ENCODE measurements around the gene SFTPA1. TPM values are rescaled to one million over a fixed set of nuclear protein-coding genes. Genes with fewer than 3 reads are reported as not detected.
"Not testable (repeated sequence)": the region's sequence is repeated elsewhere in the genome, so short reads cannot be mapped to it uniquely, and the experiment has no call there.

The SFTPA1 gene
- not detected for total RNA-seq

- Histone ChIP-seq H3K4me1 (ENCODE audit: insufficient read depth, low read length) (no peaks in the 10 kb centered on the region), H3K27me3 (ENCODE audit: insufficient read depth, low read length) (no peaks in the 10 kb centered on the region), H3K9me3 (ENCODE audit: low read depth, low read length) (no peaks in the 10 kb centered on the region), H3K4me3 (ENCODE audit: low read length) (no peak within 1 kb of the TSS)
Observed at GRCh38 chr10:79610601-79611191, at the start of gene SFTPA1. TSS of gene SFTPA1 (plus strand) at chr10:79610939. CDS start at chr10:79611826, 887 bp downstream.

GRCh38 chr10:79561257-79561656 lies 49.5 kb upstream of the SFTPA1 start:
- Histone ChIP-seq H3K9me3 (ENCODE audit: low read depth, low read length) (no peaks in the 10 kb centered on the region), H3K4me3 (ENCODE audit: low read length) (no peak overlapping the region), H3K4me1 (ENCODE audit: insufficient read depth, low read length) (no peaks in the 10 kb centered on the region), H3K27me3 (ENCODE audit: insufficient read depth, low read length) (no peaks in the 10 kb centered on the region)

GRCh38 chr10:79562135-79562756 lies 48.5 kb upstream of the SFTPA1 start:
- H3K4me3 ChIP-seq (ENCODE audit: low read length): no peak overlapping the region
- no peaks in the 10 kb centered on the region for H3K9me3 ChIP-seq (ENCODE audit: low read depth, low read length)
- H3K4me1 ChIP-seq (ENCODE audit: insufficient read depth, low read length): no peaks in the 10 kb centered on the region
- no peaks in the 10 kb centered on the region for H3K27me3 ChIP-seq (ENCODE audit: insufficient read depth, low read length)

GRCh38 chr10:79563426-79563825 lies 47.3 kb upstream of the SFTPA1 start:
- Histone ChIP-seq H3K4me3 (ENCODE audit: low read length) (no peak overlapping the region), H3K9me3 (ENCODE audit: low read depth, low read length) (no peaks in the 10 kb centered on the region), H3K4me1 (ENCODE audit: insufficient read depth, low read length) (no peaks in the 10 kb centered on the region), H3K27me3 (ENCODE audit: insufficient read depth, low read length) (peaks cover 8% of the 10 kb centered on the region)

- not testable (repeated sequence) for H3K4me3 ChIP-seq (ENCODE audit: low read length); H3K4me1 ChIP-seq (ENCODE audit: insufficient read depth, low read length); H3K9me3 ChIP-seq (ENCODE audit: low read depth, low read length)
- H3K27me3 ChIP-seq (ENCODE audit: insufficient read depth, low read length): peaks cover 17% of the 10 kb centered on the region
Observed at GRCh38 chr10:79570624-79571023, 40.1 kb upstream of the SFTPA1 start.

GRCh38 chr10:79579361-79579760 lies 31.4 kb upstream of the SFTPA1 start:
- Histone ChIP-seq H3K9me3 (ENCODE audit: low read depth, low read length) (no peaks in the 10 kb centered on the region), H3K4me1 (ENCODE audit: insufficient read depth, low read length) (no peaks in the 10 kb centered on the region), H3K27me3 (ENCODE audit: insufficient read depth, low read length) (peaks cover 7% of the 10 kb centered on the region), H3K4me3 (ENCODE audit: low read length) (no peak overlapping the region)

GRCh38 chr10:79581044-79581443 lies 29.7 kb upstream of the SFTPA1 start:
- H3K9me3 ChIP-seq (ENCODE audit: low read depth, low read length): no peaks in the 10 kb centered on the region
- peaks cover 7% of the 10 kb centered on the region for H3K27me3 ChIP-seq (ENCODE audit: insufficient read depth, low read length)
- H3K4me3 ChIP-seq (ENCODE audit: low read length): no peak overlapping the region
- H3K4me1 ChIP-seq (ENCODE audit: insufficient read depth, low read length): no peaks in the 10 kb centered on the region

- H3K4me3 ChIP-seq (ENCODE audit: low read length): no peak overlapping the region
- H3K4me1 ChIP-seq (ENCODE audit: insufficient read depth, low read length): no peaks in the 10 kb centered on the region
- no peaks in the 10 kb centered on the region for H3K9me3 ChIP-seq (ENCODE audit: low read depth, low read length)
- H3K27me3 ChIP-seq (ENCODE audit: insufficient read depth, low read length): peaks cover 3% of the 10 kb centered on the region
Observed at GRCh38 chr10:79582096-79582495, 28.6 kb upstream of the SFTPA1 start.

- not testable (repeated sequence) for H3K4me3 ChIP-seq (ENCODE audit: low read length); H3K9me3 ChIP-seq (ENCODE audit: low read depth, low read length); H3K4me1 ChIP-seq (ENCODE audit: insufficient read depth, low read length); H3K27me3 ChIP-seq (ENCODE audit: insufficient read depth, low read length)
Observed at GRCh38 chr10:79582954-79583353, 27.8 kb upstream of the SFTPA1 start.

- Histone ChIP-seq H3K9me3 (ENCODE audit: low read depth, low read length) (no peaks in the 10 kb centered on the region), H3K4me1 (ENCODE audit: insufficient read depth, low read length) (no peaks in the 10 kb centered on the region), H3K27me3 (ENCODE audit: insufficient read depth, low read length) (no peaks in the 10 kb centered on the region), H3K4me3 (ENCODE audit: low read length) (no peak overlapping the region)
Observed at GRCh38 chr10:79583488-79584024, 27.2 kb upstream of the SFTPA1 start.

- H3K9me3 ChIP-seq (ENCODE audit: low read depth, low read length): no peaks in the 10 kb centered on the region
- no peaks in the 10 kb centered on the region for H3K4me1 ChIP-seq (ENCODE audit: insufficient read depth, low read length)
- no peak overlapping the region for H3K4me3 ChIP-seq (ENCODE audit: low read length)
- H3K27me3 ChIP-seq (ENCODE audit: insufficient read depth, low read length): no peaks in the 10 kb centered on the region
Observed at GRCh38 chr10:79585870-79586527, 24.7 kb upstream of the SFTPA1 start.

- Histone ChIP-seq H3K9me3 (ENCODE audit: low read depth, low read length) (no peaks in the 10 kb centered on the region), H3K4me3 (ENCODE audit: low read length) (no peak overlapping the region), H3K27me3 (ENCODE audit: insufficient read depth, low read length) (no peaks in the 10 kb centered on the region), H3K4me1 (ENCODE audit: insufficient read depth, low read length) (no peaks in the 10 kb centered on the region)
Observed at GRCh38 chr10:79586933-79587332, 23.8 kb upstream of the SFTPA1 start.

- no peak overlapping the region for H3K4me3 ChIP-seq (ENCODE audit: low read length)
- H3K4me1 ChIP-seq (ENCODE audit: insufficient read depth, low read length): no peaks in the 10 kb centered on the region
- H3K27me3 ChIP-seq (ENCODE audit: insufficient read depth, low read length): no peaks in the 10 kb centered on the region
- no peaks in the 10 kb centered on the region for H3K9me3 ChIP-seq (ENCODE audit: low read depth, low read length)
Observed at GRCh38 chr10:79588800-79589199, 21.9 kb upstream of the SFTPA1 start.

GRCh38 chr10:79593377-79593776 lies 17.4 kb upstream of the SFTPA1 start:
- no peaks in the 10 kb centered on the region for H3K4me1 ChIP-seq (ENCODE audit: insufficient read depth, low read length)
- no peaks in the 10 kb centered on the region for H3K27me3 ChIP-seq (ENCODE audit: insufficient read depth, low read length)
- H3K9me3 ChIP-seq (ENCODE audit: low read depth, low read length): peaks cover 11% of the 10 kb centered on the region
- no peak overlapping the region for H3K4me3 ChIP-seq (ENCODE audit: low read length)

- not testable (repeated sequence) for H3K4me3 ChIP-seq (ENCODE audit: low read length); H3K4me1 ChIP-seq (ENCODE audit: insufficient read depth, low read length); H3K27me3 ChIP-seq (ENCODE audit: insufficient read depth, low read length)
- H3K9me3 ChIP-seq (ENCODE audit: low read depth, low read length): peaks cover 15% of the 10 kb centered on the region
Observed at GRCh38 chr10:79594565-79594964, 16.2 kb upstream of the SFTPA1 start.
